Glomerular endothelial cell (primary cell): ENCODE results near the gene ODAD2. TPM values are rescaled to one million over a fixed set of nuclear protein-coding genes. Genes with fewer than 3 reads are reported as not detected.

Experiments used
- DNase-seq: peaks from one replicate; pipeline ENCODE4 v3.0.0-alpha.2; 2011; ENCODE audit warnings: low read depth, low spot score; ENCODE audit errors: extremely low read depth
- total RNA-seq: library from RNA; depleted of rRNA; stranded (reverse); fragments of >200 nt; gene quantifications from 2 replicates; pipeline ENCODE4 v1.2.3, GENCODE V29; 2015

The ODAD2 gene
- total RNA-seq, 1 donor from 2014 or later, result 0.70 TPM

DNA sequence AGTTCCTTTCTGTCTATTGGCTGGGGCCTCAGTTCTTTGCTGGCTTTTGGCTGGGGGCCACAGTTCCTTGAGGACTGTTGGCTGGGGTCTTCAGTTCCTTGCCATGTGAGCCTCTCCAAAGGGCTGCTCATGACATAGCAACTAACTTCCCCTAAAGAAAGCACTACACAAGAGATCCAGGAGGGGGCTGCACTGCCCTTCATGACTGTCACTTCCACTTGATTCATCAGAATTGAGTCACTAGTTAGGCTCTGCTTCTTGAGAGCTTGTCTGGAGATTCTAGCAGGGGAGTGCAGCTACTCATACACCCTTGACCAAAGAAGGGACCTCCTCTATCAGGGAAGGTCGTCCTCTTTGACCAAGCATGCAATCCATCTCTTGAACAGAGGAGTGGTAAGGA, 215.2 kb downstream of the ODAD2 start:
- DNase-seq, result peak; percentile 16

DNA sequence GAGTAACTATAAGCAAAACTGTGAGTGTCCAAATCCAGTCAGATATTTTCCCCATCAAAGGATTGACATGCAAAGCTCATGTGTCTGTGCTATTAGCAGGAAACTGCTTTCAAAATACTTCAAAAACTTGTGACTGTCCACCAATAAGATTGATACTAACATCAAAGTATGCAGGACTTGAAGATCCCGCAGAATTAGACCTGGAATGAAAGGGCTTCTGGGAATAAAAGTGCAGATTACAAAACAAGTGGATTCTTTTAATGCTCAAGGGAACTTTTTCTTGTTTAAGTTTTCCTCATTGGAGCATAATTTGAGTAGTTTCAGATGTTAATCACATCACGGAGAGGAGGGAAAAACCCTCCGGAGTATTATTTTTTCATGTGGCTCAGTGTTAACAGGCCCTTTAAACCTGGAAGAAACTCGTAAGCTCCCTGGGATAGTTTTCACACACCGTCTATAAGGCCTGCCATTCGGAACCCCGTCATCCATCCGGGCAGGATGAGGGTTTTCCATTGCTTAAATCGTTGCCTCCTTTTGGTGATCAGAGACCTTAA, 219.3 kb downstream of the ODAD2 start:
- DNase-seq, result no peak

DNA sequence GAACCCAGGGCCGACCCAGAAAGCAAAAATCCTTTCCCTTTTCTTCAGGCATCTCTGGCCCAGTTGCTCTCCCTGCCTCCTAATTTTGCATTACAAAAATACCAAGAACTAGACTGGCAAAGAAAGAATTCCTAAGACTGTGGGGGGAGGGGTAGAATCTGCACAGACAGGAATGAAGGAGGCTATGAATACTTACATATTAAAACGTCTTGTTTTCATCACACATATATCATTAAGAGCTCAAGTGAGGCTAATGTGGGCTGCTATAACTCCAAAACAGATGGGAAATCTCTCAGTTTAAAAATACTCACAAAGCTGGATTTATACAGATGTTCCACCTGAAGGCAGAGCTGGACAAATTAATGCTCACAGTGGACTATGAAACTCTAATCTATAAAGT, 224.0 kb downstream of the ODAD2 start:
- DNase-seq, result no peak

DNA sequence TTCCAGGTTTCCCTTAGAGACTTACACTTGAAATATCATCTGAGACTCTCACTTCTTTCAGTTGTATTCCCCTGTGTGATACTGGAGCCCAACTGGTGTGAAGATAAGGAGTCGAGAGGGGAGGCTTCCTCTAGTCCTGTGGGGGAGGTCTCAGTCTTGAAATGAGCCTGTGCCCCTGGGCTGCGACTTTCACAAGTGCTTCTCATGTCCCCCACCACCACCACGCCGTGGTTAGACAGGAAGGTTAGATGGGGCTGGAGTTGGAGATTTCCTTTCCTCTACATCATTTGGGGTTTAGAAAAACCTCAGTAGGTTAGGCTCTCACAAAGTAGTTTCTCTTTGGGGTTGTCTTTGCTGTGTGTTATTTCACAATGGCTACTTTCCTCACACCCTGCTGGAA, 227.6 kb downstream of the ODAD2 start:
- DNase-seq, result no peak

DNA sequence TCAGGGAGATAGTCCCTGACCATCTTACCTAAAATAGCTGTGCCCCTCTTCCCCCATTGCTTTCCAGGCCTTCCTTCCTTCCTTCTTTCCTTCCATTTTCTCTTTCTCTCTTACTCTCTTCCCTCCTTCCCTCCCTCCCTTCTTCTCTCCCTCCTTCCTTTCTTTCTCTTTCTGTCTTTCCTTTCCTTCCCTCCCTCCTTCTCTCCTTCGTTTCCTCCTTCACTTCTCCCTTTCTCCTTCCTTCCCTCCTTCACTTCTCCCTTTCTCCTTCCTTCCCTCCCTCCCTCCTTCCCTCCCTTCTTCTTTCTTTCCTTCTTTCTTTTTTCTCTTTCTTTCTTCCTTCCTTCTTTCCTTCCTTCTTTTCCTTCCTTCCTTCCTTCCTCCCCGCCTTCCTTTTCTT, 228.7 kb downstream of the ODAD2 start:
- DNase-seq, result no peak
